Tibial nerve (tissue), 4 donors: ENCODE data around the gene DUSP14. TPM values are rescaled to one million over a fixed set of nuclear protein-coding genes. Genes with fewer than 3 reads are reported as not detected.

Experiments
- DNase-seq, 2 donors: peaks; one replicate each; pipeline ENCODE4 v3.0.0-alpha.2; 2019; ENCODE audit warnings: low spot score in 2 of 2
- H3K27ac ChIP-seq, 4 donors: fragments of 200-600 bp; sonication (generic) in 3 of 4; one replicate each; pipeline ENCODE4 v1.5.1; 2017 to 2019; ENCODE audit warnings: mild to moderate bottlenecking in 1 of 4
- H3K27me3 ChIP-seq, 2 donors: fragments of 200-600 bp; sonication (generic) in 1 of 2; one replicate each; pipeline versions ENCODE4 v1.5.1 to v1.6.0; 2017 to 2019
- H3K36me3 ChIP-seq, 3 donors: fragments of 200-600 bp; sonication (generic); one replicate each; pipeline ENCODE4 v1.5.1; 2018 to 2019
- H3K4me1 ChIP-seq, 4 donors: fragments of 200-600 bp; sonication (generic) in 3 of 4; one replicate each; pipeline ENCODE4 v1.5.1; 2017 to 2019
- H3K4me3 ChIP-seq, 4 donors: fragments of 200-600 bp; sonication (generic) in 3 of 4; one replicate each; pipeline ENCODE4 v1.5.1; 2017 to 2019; ENCODE audit warnings: mild to moderate bottlenecking in 1 of 4, moderate library complexity in 1 of 4
- H3K9me3 ChIP-seq, 4 donors: fragments of 200-600 bp; sonication (generic) in 3 of 4; one replicate each; pipeline ENCODE4 v1.5.1; 2017 to 2019
- CTCF ChIP-seq, 5 experiments: fragments of 200-600 bp in 3 of 5; fragments of 450-650 bp in 2 of 5; sonication (generic) in 3 of 5; IDR thresholded peaks; one replicate each; pipeline ENCODE4 v1.5.1; 2016 to 2019; ENCODE audit warnings: antibody characterized with exemption in 5 of 5, mild to moderate bottlenecking in 3 of 5, moderate library complexity in 2 of 5
- EP300 ChIP-seq, 2 donors: sonication (generic); formaldehyde crosslinking; IDR thresholded peaks; one replicate each; pipeline ENCODE4 v1.6.1; 2017; ENCODE audit warnings: antibody characterized with exemption in 2 of 2, mild to moderate bottlenecking in 1 of 2
- POLR2A ChIP-seq, 2 donors: fragments of 450-650 bp; IDR thresholded peaks; one replicate each; pipeline ENCODE4 v1.6.1; 2017; ENCODE audit warnings: antibody characterized with exemption in 2 of 2, mild to moderate bottlenecking in 2 of 2, moderate library complexity in 2 of 2
- WGBS, 2 donors: methylation state at CpG; one replicate each; pipeline ENCODE4 v1.1.5; 2018; 5-methylcytosine and 5-hydroxymethylcytosine counted together
- total RNA-seq, 4 donors: library from RNA; depleted of rRNA; stranded (reverse); fragments of >200 nt; gene quantifications; one replicate each; pipeline ENCODE4 v1.1.0, GENCODE V29; 2016

The DUSP14 gene
- total RNA-seq, 4 donors from 2014 or later: 14.7 to 27.8 (median 19.5) TPM

- 81 to 86% methylated on average over 8 of the region's 8 CpGs for WGBS, 2 donors
- no peaks in the 10 kb centered on the region for H3K4me1 ChIP-seq
Measured at GRCh38 chr17:37523715-37524219, 34.1 kb downstream of the DUSP14 start.

GRCh38 chr17:37527249-37527851 is 37.7 kb downstream of the DUSP14 start:
- H3K9me3 ChIP-seq: no peaks in the 10 kb centered on the region
- H3K4me3 ChIP-seq: no peak overlapping the region
- TF ChIP-seq CTCF (IDR thresholded peaks at IDR 0.05) (peak in 4 of 5 experiments; percentile 21 to 39 (median 28)), POLR2A (IDR thresholded peaks at IDR 0.05) (no peak), EP300 (IDR thresholded peaks at IDR 0.05) (no peak)
- H3K36me3 ChIP-seq: peaks cover 0 to 89% (median 0%) of the 10 kb centered on the region in 3 donors
- no peak for DNase-seq
- H3K27ac ChIP-seq: no peak overlapping the region
- no peaks in the 10 kb centered on the region for H3K27me3 ChIP-seq
- WGBS, 2 donors: 62 to 72% methylated on average over 5 of the region's 5 CpGs
- no peaks in the 10 kb centered on the region for H3K4me1 ChIP-seq

More at GRCh38 chr17:37523715-37524219, 34.1 kb downstream of the DUSP14 start:
- no peaks in the 10 kb centered on the region for H3K27me3 ChIP-seq
- no peak overlapping the region for H3K4me3 ChIP-seq
- no peak for TF ChIP-seq CTCF (IDR thresholded peaks at IDR 0.05)
- TF ChIP-seq EP300 (IDR thresholded peaks at IDR 0.05): no peak
- TF ChIP-seq POLR2A (IDR thresholded peaks at IDR 0.05): no peak
- no peaks in the 10 kb centered on the region for H3K9me3 ChIP-seq
- no peak for DNase-seq
- no peak overlapping the region for H3K27ac ChIP-seq
- H3K36me3 ChIP-seq: peaks cover 0 to 88% (median 12%) of the 10 kb centered on the region in 3 donors

- TF ChIP-seq POLR2A (IDR thresholded peaks at IDR 0.05) (no peak), EP300 (IDR thresholded peaks at IDR 0.05) (no peak), CTCF (IDR thresholded peaks at IDR 0.05) (no peak)
- Histone ChIP-seq H3K27me3 (no peaks in the 10 kb centered on the region), H3K27ac (no peak overlapping the region), H3K36me3 (peaks cover 0 to 85% (median 0%) of the 10 kb centered on the region in 3 donors), H3K4me3 (no peak overlapping the region), H3K9me3 (no peaks in the 10 kb centered on the region), H3K4me1 (no peaks in the 10 kb centered on the region)
- no peak for DNase-seq
- 83 to 84% methylated on average over 4 of the region's 4 CpGs for WGBS, 2 donors
Measured at GRCh38 chr17:37530420-37530819, 40.7 kb downstream of the DUSP14 start.

GRCh38 chr17:37532756-37533155 is 43.1 kb downstream of the DUSP14 start:
- no peak for DNase-seq
- H3K36me3 ChIP-seq: peaks cover 0 to 87% (median 12%) of the 10 kb centered on the region in 3 donors
- H3K27ac ChIP-seq: no peak overlapping the region
- no peaks in the 10 kb centered on the region for H3K27me3 ChIP-seq
- H3K9me3 ChIP-seq: no peaks in the 10 kb centered on the region
- H3K4me3 ChIP-seq: no peak overlapping the region
- TF ChIP-seq POLR2A (IDR thresholded peaks at IDR 0.05) (no peak), CTCF (IDR thresholded peaks at IDR 0.05) (no peak), EP300 (IDR thresholded peaks at IDR 0.05) (no peak)
- H3K4me1 ChIP-seq: no peaks in the 10 kb centered on the region
- WGBS, 2 donors: 81 to 84% methylated on average over 3 of the region's 3 CpGs

- Histone ChIP-seq H3K4me3 (no peak overlapping the region), H3K9me3 (no peaks in the 10 kb centered on the region), H3K36me3 (peaks cover 6 to 90% (median 29%) of the 10 kb centered on the region in 3 donors), H3K27me3 (no peaks in the 10 kb centered on the region), H3K27ac (no peak overlapping the region), H3K4me1 (no peaks in the 10 kb centered on the region)
- WGBS, 2 donors: 90 to 97% methylated on average over 5 of the region's 5 CpGs
- no peak for TF ChIP-seq CTCF (IDR thresholded peaks at IDR 0.05)
- TF ChIP-seq POLR2A (IDR thresholded peaks at IDR 0.05): no peak
- TF ChIP-seq EP300 (IDR thresholded peaks at IDR 0.05): no peak
- DNase-seq: no peak
Measured at GRCh38 chr17:37535906-37536305, 46.2 kb downstream of the DUSP14 start.
